GM19468 (cell line): Measurements from ENCODE around the gene CIB1.

Experiments
- ATAC-seq: cut with Tn5 transposase; IDR thresholded peaks from one replicate; pipeline ENCODE4 v1.9.1; 2021; ENCODE audit warnings: mild to moderate bottlenecking, moderate library complexity, moderate number of reproducible peaks; ENCODE audit not compliant: unreplicated experiment; ENCODE audit errors: extremely low read depth

The CIB1 gene

DNA sequence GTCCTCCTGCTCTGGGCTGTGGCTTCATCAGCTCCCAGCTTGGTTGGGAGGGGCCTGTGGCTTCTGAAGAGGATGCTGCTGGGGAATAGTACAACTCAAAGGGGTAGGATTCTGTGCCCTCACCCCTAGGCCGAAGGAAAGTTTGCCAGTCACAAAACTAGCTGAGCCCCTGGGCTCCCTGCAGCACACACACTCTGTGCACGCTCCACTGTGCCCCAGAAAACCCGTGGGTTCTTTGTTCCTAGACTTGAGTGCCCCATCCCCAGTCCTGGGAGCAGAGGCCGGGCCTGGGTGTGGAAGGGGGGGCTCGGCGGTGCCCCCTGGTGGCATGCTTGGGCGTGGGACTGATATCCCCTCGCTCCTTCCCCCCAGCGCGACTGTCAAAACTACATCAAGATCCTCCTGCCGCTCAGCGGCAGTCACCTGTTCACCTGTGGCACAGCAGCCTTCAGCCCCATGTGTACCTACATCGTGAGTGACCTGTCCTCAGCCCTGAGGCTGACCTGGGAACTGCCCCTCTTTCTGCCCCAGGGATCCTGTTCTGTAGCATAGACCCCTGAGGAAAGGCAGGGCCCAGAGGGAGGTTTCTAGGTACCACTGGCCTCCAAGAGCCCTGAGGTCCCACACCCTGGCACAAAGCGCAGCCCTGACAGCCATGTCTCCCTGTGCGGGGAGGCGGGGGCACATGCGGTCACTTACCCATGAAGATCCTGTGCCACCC, 14.2 kb downstream of the CIB1 start:
- ATAC-seq: no peak

DNA sequence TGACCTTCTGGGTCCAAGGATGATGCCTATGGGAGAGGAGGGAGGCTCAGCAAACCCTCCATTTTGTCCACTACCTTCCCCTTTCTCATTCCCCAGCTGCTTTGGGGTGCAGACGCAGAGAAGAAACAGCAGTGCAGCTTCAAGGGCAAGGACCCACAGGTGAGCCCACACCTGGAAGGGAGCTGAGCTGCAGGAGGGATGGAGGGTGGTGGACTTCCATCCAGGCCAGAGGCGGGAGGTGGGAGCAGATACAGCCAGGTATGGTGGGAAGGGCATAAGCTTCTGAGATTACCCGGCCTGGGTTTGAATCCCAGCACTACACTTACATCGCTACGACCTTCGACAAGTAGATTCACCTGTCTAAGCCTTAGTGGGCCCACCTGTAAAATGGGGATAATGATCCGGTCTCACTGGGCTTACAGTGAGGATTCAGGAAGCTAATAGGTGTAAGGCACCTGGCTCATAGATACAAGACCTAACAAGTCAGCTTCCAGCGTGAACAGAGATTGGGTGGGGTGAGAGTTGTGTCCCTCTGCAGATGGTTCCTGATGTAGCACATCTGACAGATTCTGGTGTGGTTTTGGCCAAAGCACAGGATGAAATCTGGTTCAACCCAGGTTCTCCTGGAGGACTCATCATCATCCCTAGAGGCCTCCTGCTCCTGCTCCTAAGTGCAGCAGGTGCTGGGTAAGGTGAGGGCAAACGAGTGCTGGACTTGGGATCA, 15.9 kb downstream of the CIB1 start:
- ATAC-seq: no peak

DNA sequence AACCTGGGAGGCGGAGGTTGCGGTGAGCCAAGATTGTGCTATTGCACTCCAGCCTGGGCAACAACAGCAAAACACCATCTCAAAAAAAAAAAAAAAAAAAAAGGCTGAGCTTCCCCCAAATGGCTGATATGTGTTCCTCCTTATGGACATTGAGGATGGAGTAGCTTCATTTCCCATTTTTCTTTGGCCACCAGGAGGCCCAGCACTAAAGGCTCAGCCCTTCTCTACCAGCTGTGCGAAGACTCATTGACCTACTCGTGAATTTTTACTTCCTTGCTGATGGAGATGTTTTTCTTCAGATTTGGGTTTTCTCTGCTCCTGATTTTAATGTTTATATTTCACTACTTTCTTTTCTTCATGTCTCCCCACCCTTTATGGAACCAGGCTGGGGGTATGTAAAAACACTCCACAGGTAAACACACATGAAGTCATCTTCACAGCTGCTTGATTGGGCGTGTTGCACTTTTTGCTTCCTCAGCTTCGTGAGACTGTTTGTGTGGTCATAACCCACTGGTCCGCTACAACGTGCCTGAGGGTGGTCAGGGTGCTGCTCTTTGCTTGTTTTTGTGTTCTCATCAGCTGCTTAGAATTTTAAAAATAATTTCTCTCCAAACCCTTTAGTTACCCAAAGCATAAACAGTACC, 19.1 kb downstream of the CIB1 start:
- ATAC-seq: no peak

DNA sequence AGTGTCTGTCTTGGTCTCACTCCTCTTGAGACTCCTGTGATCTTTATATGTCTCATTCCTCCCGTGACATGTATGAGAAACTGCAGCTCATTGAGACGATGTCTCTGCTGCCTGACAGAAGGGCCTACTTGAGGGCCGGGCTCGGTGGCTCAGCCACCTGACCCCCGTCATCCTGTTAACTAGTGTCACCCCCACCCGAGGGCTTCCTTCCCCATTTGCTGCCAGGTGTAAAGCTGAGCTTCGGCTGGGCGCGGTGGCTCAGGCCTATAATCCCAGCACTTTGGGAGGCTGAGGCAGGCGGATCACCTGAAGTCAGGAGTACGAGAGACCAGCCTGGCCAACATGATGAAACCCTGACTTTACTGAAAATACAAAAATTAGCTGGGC, 19.9 kb downstream of the CIB1 start:
- ATAC-seq: no peak

DNA sequence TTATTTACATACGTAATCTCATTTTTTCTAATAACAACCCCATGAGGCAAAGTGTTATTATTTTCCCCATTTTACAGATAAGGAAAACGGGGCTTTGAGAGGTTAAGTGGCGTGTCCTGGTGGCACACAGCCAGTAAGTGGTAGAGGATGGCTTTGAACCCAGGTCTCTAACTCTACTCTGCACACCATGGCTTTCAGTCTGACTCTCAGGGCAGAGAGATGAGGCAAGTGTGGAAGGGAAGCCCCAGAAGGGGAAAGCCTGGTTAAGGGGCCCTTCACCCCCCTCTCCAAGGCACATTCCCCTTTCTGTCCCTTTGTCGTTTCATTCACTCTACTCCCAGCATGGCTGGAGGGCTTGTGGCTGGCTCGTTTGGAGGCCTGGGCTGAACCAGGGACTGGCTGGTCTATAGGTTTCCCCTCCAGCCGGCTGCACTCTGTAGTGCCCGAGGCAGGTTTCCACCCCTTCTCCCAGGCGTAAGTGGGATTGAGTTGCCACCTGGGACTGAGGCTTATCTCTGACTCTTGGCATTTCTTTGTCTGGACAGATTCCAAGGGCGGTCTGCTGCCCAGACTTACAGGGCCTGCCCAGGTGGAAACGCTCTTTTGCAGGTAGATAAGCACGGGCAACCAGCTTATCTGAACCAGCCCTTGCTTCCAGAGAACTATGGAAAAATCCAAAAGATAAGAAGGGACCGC, 20.5 kb downstream of the CIB1 start:
- ATAC-seq: no peak

DNA sequence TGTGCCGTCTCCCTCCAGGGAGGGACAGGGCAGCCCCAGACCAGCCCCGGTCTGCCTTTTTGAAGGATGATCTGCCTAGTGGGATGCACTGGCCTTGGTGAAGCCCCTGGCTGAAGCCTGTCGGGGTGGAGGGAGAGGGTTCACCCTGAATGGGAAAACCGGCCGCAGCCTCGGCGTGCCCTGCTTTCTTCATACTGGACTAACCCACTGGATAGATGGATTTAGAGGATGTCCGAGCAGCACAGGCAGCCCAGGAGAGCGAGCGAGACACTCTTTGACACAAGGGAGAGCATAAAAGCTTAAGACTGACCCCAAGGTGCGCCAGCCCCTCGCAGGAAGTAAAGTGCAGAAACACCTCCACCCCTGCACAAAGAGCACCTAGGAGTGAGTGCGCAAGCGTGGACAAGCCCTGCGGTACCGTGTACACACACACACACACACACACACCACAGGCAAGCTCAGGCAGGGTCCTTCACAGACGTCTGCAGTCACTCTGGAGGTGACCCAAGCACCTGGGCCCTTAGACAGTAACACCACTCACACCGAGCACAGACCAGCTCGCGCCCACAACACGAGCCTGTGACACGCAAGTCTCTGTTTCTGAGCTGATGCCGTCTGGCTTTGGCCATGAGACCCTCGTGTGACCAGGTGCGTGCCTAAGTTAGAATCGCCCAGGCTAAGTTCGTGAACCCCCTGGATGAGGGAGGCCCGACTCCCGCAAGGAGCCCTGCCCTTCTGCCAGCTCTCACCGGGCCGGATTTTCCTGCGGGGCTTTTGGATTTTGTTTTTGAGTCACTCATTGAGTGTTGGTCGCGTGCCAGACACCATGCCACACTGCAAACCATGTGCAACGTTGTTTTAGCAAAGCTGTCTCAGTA, 21.3 kb downstream of the CIB1 start:
- ATAC-seq: no peak

DNA sequence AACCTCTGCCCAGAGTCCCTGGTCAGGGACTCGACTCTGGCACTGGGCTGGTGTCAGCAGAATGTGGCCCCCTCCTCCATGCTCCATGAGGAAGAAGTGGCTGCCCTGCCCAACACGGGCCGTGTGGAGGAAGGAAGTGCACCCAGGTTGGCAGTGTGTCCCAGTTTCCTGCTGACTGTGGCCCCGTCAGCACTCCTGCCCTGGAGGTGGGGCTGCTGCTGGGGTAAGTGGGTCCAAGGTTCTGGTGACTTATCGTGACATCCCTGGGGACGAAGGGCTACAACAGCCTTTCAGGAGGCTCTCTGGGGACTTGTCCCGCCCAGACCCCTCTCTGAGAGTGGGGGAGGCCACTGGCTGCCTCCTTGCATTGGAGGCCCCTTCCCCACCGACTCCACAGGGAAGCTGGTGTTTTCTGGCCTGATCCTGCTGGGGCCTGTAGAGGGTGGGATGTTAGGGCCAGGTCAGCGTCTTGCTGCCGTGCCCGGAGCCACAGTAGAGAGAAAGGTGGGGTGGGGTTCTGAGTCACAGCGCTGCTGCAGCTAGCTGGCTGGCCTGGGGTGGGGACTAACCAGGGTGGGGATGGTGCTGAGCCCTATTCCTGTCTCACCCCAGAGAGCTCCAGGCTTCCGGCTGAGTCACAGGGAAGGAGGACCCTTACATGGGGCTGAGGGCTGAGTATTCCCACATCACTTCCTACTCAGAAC, 22.1 kb downstream of the CIB1 start:
- ATAC-seq: no peak

DNA sequence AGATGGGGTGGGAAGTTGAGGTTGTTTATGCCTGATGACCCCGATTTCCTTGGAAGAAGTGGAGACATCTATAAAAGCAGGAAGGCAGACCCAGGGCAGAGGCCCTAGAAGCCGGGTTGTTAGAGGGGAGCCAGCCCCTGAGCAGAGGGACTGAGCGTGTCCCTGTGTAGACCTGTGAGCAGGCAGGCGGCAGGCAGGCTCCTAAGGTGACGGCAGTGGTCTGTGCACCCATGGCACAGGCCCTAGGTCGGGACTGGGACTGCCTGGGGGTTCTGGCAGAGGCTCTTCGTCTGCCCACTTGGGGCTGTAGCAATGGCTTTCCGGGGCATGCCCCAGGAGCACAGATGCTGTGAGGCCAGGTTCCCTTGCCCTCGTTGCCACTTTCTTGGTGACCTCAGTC, 22.7 kb downstream of the CIB1 start:
- ATAC-seq: no peak

DNA sequence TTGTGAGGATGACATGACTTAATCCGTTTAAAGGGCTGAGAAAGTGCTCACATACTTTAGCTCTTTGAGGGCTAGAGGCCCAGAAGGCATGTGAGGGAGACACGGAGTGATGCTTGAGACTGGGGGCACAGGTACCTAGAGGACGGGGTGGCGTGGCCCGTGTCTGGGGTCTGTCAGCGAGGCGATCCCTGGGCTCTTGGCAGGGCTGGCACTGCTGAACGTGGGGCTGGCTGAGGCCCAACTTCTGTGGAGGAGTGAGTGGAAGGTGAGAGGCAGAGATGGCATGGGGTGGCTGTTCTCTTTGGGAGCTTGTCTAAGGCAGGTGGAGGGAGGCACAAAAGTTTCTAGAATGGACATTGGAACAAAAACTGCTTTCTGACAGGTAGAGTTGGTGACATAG, 23.1 kb downstream of the CIB1 start:
- no peak for ATAC-seq

DNA sequence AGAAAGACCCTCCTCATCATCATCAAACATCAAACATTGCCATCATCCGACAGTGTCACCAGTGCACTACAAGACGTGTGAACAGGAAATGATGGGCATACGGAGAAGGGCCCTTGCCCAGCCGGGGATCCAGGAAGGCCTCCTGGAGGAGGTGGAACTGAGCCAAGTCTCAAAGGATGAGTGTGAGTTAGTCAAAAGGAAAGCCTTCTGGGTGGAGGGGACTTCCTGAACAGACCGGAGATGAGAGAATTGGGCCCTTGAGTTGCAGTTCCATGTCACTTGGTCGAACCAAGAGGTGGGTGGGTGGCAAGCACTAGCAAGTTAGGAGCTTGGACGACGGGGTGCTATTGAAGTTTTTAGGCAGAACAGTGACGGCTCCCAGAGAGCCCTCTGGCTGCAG, 24.1 kb downstream of the CIB1 start:
- no peak for ATAC-seq

DNA sequence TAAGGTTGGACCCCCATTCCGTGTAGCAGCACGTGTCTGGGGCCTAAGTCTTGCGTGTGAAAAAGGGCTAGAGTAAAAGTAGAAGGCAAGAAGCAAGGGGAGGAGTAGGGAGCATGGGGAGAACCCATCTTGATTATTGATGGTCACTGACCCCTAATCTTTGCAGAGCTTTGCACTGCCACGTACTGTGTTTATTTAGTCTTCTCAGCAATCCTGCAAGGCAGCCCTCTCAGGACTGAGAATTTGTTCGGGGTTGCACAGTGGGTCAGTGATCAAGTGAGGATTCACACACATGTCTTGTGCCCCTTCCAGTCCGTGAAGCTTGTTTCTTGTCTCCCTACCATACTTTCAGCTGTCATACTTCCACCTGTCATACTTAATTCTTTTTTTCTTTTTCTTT, 25.4 kb downstream of the CIB1 start:
- ATAC-seq: no peak

DNA sequence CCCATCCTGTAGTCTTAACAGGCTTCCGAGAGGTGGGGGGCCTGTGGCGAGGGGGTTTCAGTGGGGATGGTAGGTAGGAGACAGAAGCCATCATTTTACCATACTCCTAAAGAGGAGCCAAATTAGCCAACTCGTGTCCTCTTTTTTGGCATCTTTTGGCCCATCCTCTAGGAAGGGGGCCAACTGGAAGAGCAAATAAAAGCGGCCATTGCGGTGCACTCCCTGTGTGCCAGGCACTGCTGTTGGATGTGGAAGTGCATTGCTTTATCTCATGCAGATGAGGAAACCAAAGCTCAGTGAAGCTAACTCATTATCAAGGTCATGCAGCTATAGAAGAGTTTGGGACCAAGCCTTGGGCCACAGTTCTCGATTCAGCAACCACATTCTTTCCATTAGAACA, 26.5 kb downstream of the CIB1 start:
- no peak for ATAC-seq

DNA sequence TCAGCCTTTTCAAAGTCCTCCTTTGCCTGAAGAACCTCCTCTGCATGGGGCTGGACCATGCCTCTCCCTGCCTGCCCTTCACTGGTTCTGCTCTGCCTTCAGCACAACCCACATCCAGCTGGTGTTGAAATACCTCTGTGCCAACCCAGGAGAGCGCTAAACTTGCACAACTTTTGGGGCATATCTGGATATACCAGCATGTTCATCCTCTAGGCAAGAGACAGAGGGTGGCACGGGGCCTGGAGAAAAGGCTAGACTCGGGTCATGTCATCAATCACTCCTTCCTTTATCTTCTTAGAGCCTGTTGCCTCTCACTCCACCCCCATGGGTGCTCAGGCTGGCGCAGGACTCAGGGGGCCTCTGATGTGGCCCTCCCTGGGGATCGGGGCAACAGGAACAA, 27.9 kb downstream of the CIB1 start:
- no peak for ATAC-seq

DNA sequence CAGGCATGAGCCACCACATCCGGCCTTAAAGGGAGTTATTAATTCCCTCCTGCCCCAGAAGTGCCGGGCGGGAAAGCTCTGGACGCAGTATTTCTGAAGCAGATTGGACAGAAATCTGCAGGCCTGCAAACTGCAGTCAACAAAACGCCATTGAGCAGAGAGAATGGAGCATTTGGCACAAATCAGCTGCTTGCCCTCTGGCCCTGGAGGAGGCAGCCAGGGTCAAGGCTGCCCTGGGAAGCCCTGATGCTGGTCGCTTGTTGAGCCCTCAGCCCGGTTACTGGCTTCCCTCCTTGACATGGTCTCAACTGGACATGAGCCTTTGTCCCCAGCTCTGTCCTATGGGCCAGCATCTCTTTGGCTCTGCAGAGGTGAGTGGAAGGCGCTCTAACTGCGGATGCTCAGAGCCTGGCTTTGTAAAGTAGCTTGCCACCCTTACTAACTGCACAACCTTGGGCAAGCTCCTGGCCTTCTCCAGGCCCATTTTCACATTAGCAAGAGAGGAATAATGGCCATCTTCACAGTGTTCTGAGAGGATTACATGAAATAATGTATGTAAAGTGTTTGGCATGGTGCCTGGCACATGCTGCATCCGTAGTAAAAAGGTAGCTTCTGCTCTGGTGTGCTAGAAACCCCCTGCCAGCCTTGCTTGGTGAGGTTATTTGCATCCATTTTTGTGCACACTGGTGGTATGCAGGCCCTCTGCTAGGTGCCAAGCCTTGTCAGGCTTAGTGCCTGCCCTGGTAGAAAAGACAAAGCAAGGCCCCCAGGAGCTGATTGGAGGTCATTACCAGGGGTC, 28.5 kb downstream of the CIB1 start:
- no peak for ATAC-seq

DNA sequence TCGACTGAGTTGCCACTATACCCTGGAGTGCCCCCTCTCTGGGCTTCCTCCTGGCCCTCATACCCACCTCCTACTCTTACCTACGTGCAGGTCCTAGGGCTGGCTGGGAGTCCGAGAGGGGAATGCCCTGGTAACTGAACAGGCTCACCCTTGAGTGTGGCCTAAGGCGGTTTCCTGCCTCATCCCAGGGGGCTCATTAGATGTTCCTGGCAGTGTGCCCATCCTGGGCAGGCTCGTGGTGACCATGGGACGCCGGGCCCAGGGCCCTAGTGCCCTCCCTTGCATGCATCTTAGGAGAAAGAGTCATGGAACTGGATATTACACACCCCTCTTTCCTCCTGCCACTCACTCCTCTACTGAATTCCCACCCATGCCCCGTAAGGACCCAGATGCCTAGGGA, 29.8 kb downstream of the CIB1 start:
- no peak for ATAC-seq

DNA sequence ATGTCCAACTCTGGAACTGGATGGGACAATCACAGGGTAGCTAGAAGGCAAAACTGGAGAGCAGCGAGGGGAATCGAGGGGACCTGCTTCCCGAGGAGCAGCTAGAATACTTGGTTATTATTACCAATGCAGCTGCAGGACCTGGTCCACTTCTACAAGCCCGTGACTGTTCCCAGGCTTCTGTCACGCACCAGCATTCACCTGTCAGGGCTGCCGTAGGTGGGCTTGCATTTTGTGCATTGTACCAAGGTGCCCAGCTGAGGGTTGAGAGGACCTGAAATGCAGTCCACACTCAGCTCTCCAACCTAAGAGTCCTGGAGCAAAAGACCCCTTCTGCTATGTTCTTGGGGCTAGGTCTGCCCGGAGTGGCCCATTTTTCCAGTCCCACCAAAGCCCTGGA, 30.3 kb downstream of the CIB1 start:
- no peak for ATAC-seq

DNA sequence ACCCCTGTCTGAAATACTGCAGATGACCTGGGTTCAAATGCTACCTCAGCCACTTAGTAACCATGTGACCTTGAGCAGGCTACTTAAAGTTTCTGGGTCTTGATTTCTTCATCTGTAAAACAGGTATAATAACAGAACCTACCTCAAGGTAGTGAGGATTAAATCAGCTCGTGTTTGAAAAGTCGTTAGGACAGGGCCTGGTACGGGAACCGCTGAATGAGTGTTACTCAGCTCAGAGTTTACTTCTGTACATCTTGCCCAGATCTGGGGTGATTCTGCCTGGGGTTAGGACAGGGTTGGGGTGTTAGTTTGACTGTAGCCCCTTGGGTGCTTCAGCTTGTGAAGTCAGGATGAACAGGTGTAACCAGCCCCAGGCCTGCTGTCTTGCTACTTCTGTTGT, 30.8 kb downstream of the CIB1 start:
- ATAC-seq: no peak

DNA sequence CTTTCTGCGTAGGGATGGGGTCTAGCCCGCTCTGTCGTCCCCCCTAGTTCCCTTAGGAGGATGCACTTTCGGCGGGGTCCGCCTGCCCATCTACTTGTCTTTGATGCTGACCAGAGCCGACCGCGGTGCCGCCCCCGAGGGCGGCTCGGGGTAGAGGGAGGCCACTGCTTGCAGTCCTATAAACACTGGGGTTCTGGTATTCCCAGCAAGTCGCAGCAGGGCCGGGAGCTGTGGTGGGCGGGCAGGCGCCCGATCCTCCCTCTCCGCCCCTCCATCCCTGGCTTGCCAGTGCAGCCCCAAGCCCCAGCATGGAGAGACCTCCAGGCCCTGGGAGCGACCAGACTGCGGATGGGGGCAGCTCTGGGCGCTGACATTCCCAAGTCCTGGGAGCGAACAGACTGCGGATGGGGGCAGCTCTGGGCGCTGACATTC, 31.8 kb downstream of the CIB1 start:
- no peak for ATAC-seq
